Endothelial cell of umbilical vein (primary cell): ENCODE results near the gene CD164L2.

Experiments
- CTCF ChIP-seq, 2 donors: IDR thresholded peaks; 1 replicate in 1 of 2; 2 replicates in 1 of 2; pipeline ENCODE4 v1.5.1; 2011; ENCODE audit warnings: low read length in 2 of 2, mild to moderate bottlenecking in 2 of 2, moderate library complexity in 2 of 2, control low read depth in 1 of 2, inconsistent platforms in 1 of 2, low read depth in 1 of 2; ENCODE audit not compliant: insufficient read depth in 1 of 2; ENCODE audit errors: extremely low read depth in 1 of 2
- FOS ChIP-seq: IDR thresholded peaks from 2 replicates; pipeline ENCODE4 v1.6.1; 2011; ENCODE audit warnings: mild to moderate bottlenecking, low read length, moderate library complexity, borderline replicate concordance; ENCODE audit not compliant: insufficient read depth
- POLR2A ChIP-seq: IDR thresholded peaks from 2 replicates; pipeline ENCODE4 v1.6.1; 2012; ENCODE audit warnings: low read depth, mild to moderate bottlenecking, control low read depth, low read length
- POLR2AphosphoS5 ChIP-seq: IDR thresholded peaks from 2 replicates; pipeline ENCODE4 v1.6.1; 2012; ENCODE audit warnings: low read depth, mild to moderate bottlenecking, control low read depth, low read length, moderate library complexity; ENCODE audit not compliant: insufficient read depth

- TF ChIP-seq CTCF (IDR thresholded peaks at IDR 0.05; ENCODE audit: extremely low read depth in 1 of 2, insufficient read depth in 1 of 2, low read depth in 1 of 2, low read length in 2 of 2) (no peak), FOS (no peak), POLR2AphosphoS5 (no peak), POLR2A (no peak)
These were observed 29.5 kb downstream of the CD164L2 start for GRCh38 chr1:27353629-27354028.
